Bronchial epithelial cell (primary cell): ENCODE measurements around the gene SOX5. TPM values are rescaled to one million over a fixed set of nuclear protein-coding genes. Genes with fewer than 3 reads are reported as not detected.

Experiments
- DNase-seq: peaks from one replicate; pipeline ENCODE4 v3.0.0-alpha.2; 2010; ENCODE audit warnings: low read depth
- FAIRE-seq: peaks from 2 replicates; lab custom pipeline; 2011; peaks lifted over from hg19 to GRCh38; lab: Jason Lieb, UNC
- H3K27me3 ChIP-seq: 2 replicates; pipeline ENCODE4 v1.5.1; 2011; ENCODE audit warnings: low read length; ENCODE audit not compliant: control insufficient read depth, insufficient read depth
- H3K36me3 ChIP-seq: 2 replicates; pipeline ENCODE4 v1.5.1; 2011; ENCODE audit warnings: low read length; ENCODE audit not compliant: control insufficient read depth, insufficient read depth
- H3K4me3 ChIP-seq: 2 replicates; pipeline ENCODE4 v1.5.1; 2011; ENCODE audit warnings: mild to moderate bottlenecking, low read depth, low read length, control low read depth
- total RNA-seq: library from RNA; depleted of rRNA; stranded (reverse); fragments of >200 nt; gene quantifications from 2 replicates; pipeline ENCODE4 v1.2.1, GENCODE V29; 2014
- TF ChIP-seq, protein P1 (sequence below): IDR thresholded peaks from 2 replicates; pipeline ENCODE4 v1.5.1; 2011; ENCODE audit warnings: mild to moderate bottlenecking, moderate library complexity, low read length, control low read depth, inconsistent platforms; ENCODE audit not compliant: insufficient read depth, severe bottlenecking

The SOX5 gene
- total RNA-seq, 1 donor from 2014 or later: under 0.01 TPM

DNA sequence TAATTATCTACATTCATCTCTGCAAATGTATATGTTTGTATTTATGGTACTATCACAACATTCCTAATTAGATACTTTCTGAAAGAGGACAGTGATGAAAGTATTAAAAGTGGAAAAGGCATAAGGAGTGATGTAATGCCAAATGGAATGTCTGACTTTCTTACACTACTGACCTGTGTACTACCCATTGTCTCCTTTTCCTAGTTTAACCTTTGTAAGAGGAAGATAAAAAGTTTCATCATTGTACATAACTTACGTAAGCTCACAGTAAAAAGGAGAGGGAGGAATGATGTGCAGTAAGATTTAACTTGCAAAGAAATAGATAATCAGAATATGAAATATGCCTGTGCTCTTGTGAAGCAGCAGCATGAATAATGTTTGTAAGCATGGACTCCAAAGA, 55.9 kb downstream of the SOX5 start:
- Histone ChIP-seq H3K36me3 (no peaks in the 10 kb centered on the region), H3K4me3 (no peak overlapping the region), H3K27me3 (no peaks in the 10 kb centered on the region)
- TF ChIP-seq, protein P1, sequence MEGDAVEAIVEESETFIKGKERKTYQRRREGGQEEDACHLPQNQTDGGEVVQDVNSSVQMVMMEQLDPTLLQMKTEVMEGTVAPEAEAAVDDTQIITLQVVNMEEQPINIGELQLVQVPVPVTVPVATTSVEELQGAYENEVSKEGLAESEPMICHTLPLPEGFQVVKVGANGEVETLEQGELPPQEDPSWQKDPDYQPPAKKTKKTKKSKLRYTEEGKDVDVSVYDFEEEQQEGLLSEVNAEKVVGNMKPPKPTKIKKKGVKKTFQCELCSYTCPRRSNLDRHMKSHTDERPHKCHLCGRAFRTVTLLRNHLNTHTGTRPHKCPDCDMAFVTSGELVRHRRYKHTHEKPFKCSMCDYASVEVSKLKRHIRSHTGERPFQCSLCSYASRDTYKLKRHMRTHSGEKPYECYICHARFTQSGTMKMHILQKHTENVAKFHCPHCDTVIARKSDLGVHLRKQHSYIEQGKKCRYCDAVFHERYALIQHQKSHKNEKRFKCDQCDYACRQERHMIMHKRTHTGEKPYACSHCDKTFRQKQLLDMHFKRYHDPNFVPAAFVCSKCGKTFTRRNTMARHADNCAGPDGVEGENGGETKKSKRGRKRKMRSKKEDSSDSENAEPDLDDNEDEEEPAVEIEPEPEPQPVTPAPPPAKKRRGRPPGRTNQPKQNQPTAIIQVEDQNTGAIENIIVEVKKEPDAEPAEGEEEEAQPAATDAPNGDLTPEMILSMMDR: no peak
- FAIRE-seq (no peak), DNase-seq (peak; percentile 9)

DNA sequence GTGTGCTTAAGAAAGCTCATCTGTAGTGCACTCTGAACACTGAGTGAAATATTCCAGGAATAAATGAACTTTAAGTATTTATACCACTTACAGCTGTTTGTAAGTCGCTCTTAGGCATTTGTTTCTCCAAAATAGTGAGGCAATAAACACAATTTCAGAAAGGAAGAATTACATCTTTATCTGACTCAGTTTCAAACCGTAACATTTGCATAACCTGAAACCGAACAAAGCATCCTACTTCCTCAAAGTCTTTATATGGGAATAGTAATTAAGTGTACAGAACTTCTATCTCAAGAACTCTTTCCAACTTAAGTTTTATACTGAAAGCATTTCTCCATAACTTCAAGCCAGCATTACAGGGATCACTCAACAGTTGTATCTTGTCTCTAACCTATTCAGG, 58.4 kb downstream of the SOX5 start:
- TF ChIP-seq, protein P1: no peak
- DNase-seq (no peak), FAIRE-seq (no peak)
- Histone ChIP-seq H3K4me3 (no peak overlapping the region), H3K36me3 (no peaks in the 10 kb centered on the region), H3K27me3 (no peaks in the 10 kb centered on the region)

DNA sequence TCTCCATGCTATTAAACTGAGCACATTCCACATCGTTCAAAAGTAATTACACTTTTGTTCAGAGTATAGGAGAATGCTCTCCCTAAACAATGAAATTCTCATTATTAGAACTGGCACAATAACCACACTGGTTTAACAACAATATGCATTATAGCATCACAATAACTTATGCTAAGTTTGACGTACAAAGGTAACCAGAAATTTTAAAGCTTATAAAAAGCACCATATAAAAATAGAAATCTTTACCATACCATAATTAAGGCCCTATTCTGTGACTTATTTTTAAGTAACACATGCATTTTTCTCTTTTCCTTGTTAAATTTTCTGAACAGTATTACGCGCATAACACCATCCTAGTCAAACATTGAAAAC, 60.4 kb downstream of the SOX5 start:
- TF ChIP-seq, protein P1: no peak
- Histone ChIP-seq H3K36me3 (no peaks in the 10 kb centered on the region), H3K4me3 (no peak overlapping the region), H3K27me3 (no peaks in the 10 kb centered on the region)
- FAIRE-seq (no peak), DNase-seq (no peak)

DNA sequence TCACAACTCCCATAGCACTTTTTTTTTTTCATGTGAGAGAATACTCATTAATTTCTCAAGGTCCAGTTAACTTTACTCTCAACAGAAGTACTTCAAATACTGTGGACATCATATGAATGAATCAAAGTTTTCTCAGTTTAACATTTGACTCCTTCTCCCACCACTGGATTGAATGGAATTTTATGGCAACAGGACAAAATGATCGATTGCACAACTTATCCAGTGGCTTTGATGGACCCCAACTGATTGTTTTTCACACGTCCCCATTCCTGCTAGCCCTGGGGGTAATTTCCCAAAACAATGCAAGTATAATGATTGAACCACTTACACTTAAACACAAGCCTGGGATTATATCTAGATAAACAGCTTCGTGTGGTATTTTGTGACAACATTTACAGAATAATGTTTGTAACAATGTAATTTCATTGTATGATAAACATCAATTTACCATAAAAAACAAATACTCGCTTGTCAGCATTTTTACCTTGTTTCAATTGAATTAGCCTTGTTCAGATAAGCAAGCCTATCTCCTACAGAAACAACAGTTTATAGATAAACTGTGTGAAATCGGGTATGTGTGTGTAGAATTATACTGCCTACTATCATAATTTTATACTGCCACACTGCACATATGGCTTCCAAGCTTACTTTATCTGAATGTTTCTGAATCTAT, 60.9 kb downstream of the SOX5 start:
- FAIRE-seq (no peak), DNase-seq (no peak)

DNA sequence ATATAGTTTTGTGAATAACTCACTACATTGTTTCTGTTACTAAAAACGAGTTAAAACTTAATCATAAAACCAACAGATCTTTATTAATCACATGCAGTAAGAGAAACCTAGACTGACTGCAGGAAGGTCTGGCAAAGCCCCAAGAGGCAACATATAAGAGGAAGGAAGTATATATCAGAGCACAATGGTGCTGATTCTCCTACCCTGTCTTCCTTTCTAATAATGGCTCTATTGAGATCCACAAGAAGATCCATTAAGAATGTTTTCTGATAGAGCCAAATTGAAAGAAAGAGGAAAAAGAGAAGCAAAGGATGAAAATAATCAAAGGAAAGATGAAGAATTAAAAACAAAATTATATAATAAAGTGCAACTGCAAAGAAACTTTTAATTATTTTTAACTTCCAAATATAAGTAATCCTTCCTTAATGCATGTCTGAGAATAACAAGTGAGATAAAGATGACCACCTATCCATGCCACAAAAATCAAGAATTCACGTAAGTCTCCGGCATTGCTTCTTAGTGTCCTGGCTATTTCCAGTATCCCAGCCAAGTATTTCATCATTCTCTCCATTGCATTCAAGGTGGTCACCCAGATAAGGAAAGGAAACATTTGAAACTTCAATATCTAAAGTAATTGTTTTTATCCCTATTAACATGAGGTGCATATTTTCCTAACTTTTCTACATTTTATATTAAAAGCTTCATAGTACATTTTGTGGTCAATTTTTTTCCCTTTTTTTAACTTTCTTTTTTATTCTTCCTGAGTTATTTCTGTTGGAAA, 62.2 kb downstream of the SOX5 start:
- DNase-seq: peak; percentile 8
- TF ChIP-seq, protein P1: no peak
- Histone ChIP-seq H3K4me3 (no peak overlapping the region), H3K36me3 (no peaks in the 10 kb centered on the region), H3K27me3 (no peaks in the 10 kb centered on the region)
- no peak for FAIRE-seq

More for the DNA sequence above, 60.9 kb downstream of the SOX5 start:
- Histone ChIP-seq H3K27me3 (no peaks in the 10 kb centered on the region), H3K4me3 (no peak overlapping the region), H3K36me3 (no peaks in the 10 kb centered on the region)
- TF ChIP-seq, protein P1: no peak
